Uterus (tissue), 2 donors: ENCODE data around the gene BACH1.
"Not testable (repeated sequence)": the region's sequence is repeated elsewhere in the genome, so short reads cannot be mapped to it uniquely, and the experiment has no call there.

Source experiments
- POLR2A ChIP-seq, 2 donors: fragments of 450-650 bp; IDR thresholded peaks; one replicate each; pipeline ENCODE4 v1.6.1; 2016; ENCODE audit warnings: antibody characterized with exemption in 2 of 2, mild to moderate bottlenecking in 1 of 2, moderate library complexity in 1 of 2
- TF ChIP-seq, protein P1 (sequence below), 4 experiments: fragments of 200-600 bp in 2 of 4; fragments of 450-650 bp in 2 of 4; sonication (generic) in 2 of 4; IDR thresholded peaks; one replicate each; pipeline ENCODE4 v1.5.1; 2016 to 2019; ENCODE audit warnings: antibody characterized with exemption in 4 of 4, mild to moderate bottlenecking in 2 of 4, moderate library complexity in 1 of 4

DNA sequence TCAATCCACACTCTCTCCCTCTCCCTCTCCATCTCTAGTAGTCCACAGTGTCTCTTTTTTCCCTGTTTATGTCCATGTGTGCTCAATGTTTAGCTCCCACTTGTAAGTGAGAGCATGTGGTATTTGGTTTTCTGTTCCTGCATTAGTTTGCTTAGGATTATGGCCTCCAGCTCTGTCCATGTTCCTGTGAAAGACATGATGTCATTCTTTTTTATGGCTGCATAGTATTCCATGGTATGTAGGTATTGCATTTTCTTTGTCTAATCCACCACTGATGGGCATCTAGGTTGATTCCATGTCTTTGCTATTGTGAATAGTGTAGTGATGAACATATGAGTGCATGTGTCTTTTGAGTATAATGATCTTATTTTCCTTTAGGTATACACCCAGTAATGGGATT is 49.4 kb upstream of the BACH1 start:
- TF ChIP-seq POLR2A (IDR thresholded peaks at IDR 0.05), result not testable (repeated sequence)
- TF ChIP-seq, protein P1, sequence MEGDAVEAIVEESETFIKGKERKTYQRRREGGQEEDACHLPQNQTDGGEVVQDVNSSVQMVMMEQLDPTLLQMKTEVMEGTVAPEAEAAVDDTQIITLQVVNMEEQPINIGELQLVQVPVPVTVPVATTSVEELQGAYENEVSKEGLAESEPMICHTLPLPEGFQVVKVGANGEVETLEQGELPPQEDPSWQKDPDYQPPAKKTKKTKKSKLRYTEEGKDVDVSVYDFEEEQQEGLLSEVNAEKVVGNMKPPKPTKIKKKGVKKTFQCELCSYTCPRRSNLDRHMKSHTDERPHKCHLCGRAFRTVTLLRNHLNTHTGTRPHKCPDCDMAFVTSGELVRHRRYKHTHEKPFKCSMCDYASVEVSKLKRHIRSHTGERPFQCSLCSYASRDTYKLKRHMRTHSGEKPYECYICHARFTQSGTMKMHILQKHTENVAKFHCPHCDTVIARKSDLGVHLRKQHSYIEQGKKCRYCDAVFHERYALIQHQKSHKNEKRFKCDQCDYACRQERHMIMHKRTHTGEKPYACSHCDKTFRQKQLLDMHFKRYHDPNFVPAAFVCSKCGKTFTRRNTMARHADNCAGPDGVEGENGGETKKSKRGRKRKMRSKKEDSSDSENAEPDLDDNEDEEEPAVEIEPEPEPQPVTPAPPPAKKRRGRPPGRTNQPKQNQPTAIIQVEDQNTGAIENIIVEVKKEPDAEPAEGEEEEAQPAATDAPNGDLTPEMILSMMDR (IDR thresholded peaks at IDR 0.05), result not testable (repeated sequence)
